DOHH2 (cell line): ENCODE measurements around the gene PIM1.

Experiments used
- CTCF ChIP-seq: fragments of 200-600 bp; sonication (generic); IDR thresholded peaks from one replicate; pipeline ENCODE4 v1.5.1; 2014; ENCODE audit warnings: antibody characterized with exemption, mild to moderate bottlenecking, low read depth, low read length; ENCODE audit not compliant: poor library complexity, severe bottlenecking
- EZH2phosphoT487 ChIP-seq: fragments of 200-600 bp; sonication (generic); IDR thresholded peaks from 2 replicates; pipeline ENCODE4 v1.6.1; 2017; ENCODE audit warnings: borderline replicate concordance, mild to moderate bottlenecking, antibody characterized with exemption, low read length, moderate library complexity, mixed read lengths

DNA sequence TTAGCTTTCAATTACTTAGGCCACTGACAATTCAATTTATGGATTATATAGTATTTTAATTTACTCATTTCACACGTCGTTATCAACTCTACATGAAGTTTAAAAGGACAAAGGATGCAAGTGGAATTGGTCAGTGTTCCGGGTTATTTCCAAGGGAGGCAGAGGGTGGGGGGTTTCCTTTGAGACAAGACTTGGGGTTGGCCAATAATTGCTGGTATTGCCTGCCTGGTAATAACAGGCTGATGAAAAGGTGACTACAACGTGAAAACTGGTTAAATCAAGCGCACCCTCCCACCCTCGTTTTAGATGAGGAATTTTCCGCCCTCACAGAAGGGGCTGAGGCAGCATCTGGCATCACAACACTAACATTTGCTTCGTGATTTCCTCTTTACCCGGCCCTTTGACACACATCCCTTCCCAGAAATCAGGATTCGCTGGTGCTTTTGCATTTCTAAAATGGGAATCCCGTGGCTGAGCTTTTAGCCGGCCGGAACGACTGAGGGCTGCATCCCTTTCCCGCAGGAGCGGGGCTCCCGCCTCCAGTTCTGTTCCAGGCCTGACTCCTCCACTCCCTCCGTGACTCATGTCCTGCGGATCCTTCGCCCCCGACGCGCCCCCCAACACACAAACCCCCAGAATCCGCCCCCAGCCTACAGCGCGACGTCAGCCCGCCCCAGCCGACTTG, 999 bp upstream of the PIM1 start:
- TF ChIP-seq CTCF (no peak), EZH2phosphoT487 (no peak)
